NCI-H2196 treated with DMSO at 0.1 percent for 48 hours (cell line): Measurements from ENCODE around the gene EXOC5.
"Not testable (repeated sequence)": the region's sequence is repeated elsewhere in the genome, so short reads cannot be mapped to it uniquely, and the experiment has no call there.

Experiments
- DNase-seq: peaks from one replicate; lab custom pipeline; 2025; ENCODE audit not compliant: unreplicated experiment; lab: John Stamatoyannopoulos, UW

The EXOC5 gene

DNA sequence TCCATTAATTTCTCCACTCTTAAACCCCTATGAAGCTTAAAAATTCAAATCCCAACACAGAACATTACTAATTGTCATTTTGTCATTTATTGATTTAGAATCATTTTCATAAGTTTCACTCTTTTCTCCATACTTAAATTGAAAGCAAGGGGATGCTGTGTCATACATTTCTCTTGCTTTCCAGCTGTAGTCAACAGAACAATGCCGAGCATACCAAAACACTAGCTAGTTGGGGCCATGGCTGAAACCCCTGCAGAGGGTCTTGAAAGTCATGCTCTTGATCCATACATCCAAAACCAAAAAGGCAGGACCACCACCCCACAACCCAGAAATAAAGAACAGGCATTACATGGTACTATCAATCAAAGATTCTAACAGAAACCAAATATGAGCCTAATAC is 9.0 kb downstream of the EXOC5 start:
- DNase-seq = no peak

- DNase-seq = not testable (repeated sequence)
Observed at GRCh38 chr14:57258221-57258620, 10.5 kb downstream of the EXOC5 start.

DNA sequence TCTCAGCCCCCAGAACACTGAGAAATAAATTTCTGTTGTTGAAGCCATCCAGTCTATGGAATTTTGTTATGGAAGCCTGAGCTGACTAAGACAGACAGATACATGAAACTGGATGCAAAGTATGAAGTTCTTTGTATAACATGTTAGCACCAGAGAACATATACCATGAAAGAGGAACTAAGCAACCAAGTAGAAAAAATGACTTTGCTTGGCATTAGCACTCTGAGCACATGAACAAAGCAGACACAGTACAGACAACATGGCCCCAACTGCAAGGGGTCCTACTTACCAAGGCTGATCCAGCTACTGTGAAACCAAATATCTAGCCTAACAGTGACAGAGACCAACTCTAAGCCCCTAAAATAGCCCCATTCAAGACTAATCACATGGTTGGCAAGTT is 13.8 kb downstream of the EXOC5 start:
- no peak for DNase-seq

GRCh38 chr14:57246933-57247657 is 21.6 kb downstream of the EXOC5 start:
- DNase-seq = no peak

- no peak for DNase-seq
Observed at GRCh38 chr14:57245941-57246340, 22.8 kb downstream of the EXOC5 start.

DNA sequence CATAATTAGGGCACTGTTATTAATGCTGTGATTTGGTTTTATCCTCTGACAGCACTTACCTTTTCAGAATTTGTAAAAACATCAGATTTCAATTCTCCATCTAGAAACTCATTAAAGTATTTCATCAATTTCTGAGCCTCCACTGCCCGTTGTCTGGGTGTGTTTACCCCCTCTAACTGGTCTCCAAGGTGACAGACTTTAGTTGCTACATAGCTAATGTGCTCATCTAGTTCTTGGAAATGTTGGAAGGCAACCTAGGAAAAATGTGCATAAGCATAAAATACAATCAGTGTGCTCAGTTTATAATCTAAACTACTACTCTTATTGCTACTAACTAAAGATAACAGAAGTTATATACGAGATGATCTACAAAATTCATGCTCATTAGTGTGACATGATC is 24.6 kb downstream of the EXOC5 start:
- no peak for DNase-seq

DNA sequence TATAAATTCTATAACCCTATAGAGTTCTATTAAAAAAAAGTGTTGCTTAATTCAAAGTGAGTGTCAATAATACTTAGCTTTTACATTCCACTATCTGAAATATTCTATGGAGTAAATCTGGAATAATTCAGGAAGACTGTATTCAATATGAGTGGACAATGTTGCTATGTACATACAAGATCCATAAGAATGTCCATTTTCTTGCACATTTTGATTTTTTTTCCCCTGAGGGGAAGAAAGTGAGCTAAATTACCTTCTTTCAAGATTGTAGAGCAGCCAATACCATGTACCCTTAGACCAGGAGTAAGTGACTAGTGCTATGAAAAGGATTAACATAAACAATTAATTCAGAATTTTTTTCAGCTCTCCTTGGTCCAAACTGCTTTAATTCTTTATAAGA is 25.4 kb downstream of the EXOC5 start:
- DNase-seq = no peak

DNA sequence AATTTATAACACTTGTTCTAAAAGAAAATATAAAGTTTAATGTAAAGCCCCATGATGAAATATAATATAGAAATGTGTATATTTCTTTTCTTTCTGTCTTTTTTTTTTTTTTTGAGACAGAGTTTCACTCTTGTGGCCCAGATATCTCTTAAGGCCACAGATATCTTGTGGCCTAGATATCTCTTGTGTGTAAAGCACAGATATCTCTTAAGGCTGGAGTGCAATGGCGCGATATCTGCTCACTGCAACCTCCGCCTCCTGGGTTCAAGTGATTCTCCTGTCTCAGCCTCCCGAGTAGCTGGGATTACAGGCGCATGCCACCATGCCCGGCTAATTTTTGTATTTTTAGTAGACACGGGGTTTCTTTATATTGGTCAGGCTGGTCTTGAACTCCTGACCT is 28.6 kb downstream of the EXOC5 start:
- DNase-seq = not testable (repeated sequence)

DNA sequence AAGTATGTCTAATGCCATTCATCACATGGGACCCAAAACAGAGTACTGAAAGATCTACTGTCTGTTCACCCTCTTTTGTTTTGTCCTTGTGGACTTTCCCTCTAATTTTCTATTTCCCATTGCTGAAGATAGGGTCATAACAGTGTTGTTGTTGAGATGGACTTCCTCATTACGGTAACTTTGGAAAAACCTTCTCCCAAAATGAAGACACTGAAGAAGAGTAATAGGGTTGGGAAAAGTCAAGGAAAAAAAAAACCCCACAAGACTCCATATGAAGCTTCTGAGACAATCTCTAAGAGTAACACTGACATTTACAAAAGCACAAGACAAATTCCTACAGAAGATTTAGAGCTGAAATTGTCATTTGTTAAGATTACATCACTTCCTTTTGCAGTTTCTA is 36.7 kb downstream of the EXOC5 start:
- DNase-seq = no peak

DNA sequence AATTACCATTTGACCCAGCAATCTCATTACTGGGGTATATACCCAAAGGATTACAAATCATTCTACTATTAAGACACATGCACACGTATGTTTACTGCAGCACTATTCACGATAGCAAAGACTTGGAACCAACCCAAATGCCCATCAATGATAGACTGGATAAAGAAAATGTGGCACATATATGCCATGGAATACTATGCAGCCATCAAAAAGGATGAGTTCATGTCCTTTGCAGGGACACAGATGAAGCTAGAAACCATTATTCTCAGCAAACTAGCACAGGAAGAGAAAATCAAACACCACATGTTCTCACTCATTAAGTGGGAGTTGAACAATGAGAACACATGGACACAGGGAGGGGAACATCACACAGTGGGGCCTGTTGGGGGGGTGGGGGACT is 40.4 kb downstream of the EXOC5 start:
- DNase-seq = not testable (repeated sequence)

GRCh38 chr14:57227083-57227482 is 41.6 kb downstream of the EXOC5 start:
- no peak for DNase-seq

- no peak for DNase-seq
Observed at GRCh38 chr14:57221931-57222330, 46.8 kb downstream of the EXOC5 start.

GRCh38 chr14:57212919-57213318 is 55.8 kb downstream of the EXOC5 start:
- DNase-seq = no peak

DNA sequence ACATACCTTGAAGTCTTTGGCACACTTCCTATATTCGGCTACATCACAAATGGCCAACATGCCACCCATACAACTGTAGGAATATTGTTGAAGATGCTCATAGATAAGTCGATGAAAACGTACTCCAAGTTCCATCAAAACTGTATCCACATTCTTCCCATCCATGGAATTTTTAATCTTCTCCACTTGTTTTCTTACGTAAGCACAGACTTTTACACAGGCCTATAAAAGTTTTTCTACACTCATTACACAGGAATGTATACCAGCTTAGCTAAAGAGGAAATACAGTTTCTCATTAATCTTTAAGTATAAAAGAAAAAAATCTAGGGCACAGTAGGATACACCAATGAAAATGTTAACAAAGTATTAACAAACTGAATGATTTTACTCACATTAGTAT is 59.1 kb downstream of the EXOC5 start:
- no peak for DNase-seq

DNA sequence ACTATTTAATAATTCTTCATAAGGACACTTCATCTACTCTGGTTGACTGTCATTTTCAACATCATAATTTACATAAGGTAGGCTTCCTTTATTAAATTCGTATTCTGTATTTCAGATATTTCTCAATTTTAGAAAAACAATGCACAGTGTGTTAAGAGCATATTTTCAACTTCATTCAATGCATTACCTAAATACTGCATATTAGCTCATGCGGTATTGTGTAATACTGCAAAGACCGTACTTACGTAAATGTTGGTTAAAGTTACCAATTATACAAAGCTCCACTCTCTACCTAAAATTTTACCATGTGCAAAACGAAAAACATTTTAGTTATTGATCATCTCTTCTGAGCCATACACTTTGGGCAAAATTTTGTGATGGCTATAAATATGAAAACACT is 62.8 kb downstream of the EXOC5 start:
- DNase-seq = no peak

DNA sequence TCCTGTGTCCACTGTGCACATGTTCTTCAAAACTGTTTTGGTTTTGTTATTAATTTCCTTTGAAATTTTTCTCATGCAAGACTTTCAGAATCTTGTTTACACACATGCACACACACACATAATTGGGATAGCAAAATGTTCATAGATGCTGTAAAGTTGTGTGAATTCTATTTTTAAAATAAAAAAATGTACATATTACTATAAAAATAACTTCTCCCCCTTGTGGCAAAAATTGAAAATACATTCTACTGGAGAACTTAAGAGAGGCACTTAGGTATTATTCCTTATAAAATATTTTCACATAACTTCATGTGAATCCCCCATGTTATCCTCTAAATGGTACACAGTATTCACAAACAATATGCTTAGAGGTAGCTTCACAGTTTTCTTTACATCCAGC is 66.0 kb downstream of the EXOC5 start:
- DNase-seq = not testable (repeated sequence)

DNA sequence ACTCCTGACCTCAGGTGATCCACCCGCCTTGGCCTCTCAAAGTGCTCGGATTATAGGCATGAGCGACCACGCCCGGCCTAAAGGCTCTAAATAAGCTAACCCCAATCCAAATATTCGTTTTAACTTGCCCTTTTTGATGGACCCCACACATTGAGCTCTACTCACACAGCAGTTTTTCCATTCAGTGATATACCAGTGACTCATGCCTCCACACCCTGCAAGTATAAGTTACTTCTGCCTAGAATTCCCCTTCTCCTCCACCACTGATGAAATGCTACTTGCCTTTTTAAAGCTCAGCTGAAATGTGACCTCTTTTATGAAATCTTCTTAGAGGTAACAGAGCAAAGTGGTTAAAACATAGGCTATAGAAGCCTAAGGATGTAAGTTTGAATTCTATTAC is 68.8 kb downstream of the EXOC5 start:
- DNase-seq = no peak

GRCh38 chr14:57189070-57189469 is 79.6 kb downstream of the EXOC5 start:
- peak; percentile 72 for DNase-seq

DNA sequence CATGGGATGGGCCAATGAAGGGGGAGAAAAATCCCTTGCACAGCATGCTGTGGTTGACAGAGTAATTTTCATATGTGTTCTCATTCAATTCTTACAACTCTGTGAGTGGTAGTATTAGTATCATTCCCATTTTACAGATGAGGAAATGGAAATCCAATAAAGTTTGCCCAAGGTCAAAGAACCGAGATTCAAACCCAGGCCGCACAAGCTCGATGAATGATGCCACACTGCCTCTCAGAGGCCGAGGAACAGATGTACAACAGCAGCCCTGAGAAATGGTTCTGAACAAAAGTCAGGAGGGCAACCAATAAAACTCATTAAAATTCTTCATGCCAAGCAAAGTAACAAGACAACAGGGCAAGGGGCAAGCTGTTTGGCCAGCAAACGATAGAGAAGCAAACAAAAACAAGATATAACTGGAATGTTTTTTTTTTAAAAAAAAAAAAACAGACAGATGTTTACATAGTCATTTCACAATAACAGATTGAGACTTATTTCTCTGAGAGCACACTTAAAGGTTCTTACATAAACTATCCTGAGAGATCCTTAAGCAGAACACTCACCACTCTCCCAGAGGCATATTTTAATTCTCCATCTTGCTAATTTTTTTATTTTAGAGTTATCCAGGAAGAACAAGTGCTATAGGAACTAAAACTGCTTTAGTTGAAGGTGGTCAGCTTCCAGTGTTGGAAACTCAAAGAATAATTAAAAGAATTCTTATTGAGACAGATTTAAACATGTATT is 85.8 kb downstream of the EXOC5 start:
- DNase-seq = peak; percentile 23

DNA sequence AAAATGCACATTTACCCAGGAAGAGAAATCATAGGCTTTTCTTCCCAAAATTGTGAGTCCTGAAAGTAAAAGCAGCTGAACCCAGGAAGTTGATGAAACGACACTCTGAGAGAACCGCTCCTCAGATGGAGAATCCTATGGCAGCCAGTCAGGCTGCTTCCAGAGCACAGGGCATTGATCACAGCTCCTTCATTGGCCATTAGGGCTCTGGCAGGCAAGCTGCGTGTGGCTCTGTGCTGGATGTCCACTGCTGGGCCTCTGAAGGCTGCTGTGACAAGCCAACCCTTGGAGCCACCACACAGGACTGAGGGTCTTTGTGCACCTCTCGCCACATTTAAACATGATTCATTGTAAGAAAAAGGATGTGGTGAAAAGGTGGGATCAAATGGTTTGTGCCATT is 89.4 kb downstream of the EXOC5 start:
- no peak for DNase-seq

DNA sequence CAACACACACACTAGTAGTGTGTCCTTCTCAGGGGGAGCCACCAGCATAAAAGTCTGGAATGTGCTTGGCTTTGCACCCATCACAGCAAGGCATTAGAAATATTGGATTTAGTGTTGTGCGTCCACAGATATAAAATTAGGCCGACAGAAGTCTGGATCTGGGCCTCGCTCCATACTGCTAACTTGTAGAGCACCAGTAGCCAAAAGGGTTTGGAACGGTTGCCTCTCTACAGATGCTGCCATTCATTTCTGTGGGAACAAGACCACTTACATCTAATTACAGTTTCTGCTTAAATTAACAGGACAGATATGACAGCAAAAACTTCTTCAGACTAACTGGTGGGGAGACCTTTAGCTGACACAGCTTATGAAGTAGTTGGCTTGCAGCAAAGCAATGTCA is 94.2 kb downstream of the EXOC5 start:
- DNase-seq = no peak

DNA sequence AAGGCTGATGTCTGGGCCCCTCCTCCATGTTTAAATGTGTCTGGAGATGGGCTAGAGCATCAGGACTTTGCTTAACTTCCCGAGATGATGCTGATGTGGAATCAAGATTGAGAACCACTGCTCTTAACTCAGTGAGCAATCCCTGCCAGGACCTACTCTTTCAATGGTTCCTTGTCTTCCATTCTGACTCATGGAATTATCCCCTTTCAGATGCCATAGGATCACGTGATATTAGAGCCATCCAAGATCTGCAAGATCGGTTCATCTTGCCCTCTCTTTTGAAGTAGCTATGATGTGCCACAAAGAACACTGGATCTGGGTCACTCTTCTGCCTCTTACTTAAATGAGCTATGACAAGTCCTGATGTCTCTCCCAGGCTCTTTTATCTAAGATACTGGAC is 96.8 kb downstream of the EXOC5 start:
- DNase-seq = no peak

DNA sequence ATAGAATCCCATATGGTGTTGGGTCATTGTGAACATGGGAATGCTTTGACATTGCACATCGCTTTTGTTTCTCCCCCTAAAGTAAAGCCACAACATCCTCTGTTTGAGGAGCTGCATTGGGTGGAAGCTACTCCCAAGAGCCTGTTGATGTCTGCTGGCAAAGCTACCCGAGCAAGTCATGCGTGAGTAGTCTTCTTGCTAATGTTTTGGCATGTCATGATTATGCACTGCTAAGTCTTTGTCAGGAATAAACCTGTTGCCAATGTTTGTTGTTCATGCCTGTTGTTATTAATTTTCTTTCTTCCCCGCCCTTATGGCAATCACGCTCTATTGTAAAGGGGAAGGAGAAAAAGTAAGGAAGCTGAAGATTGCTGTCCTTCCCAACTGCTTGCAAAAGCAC is 97.3 kb downstream of the EXOC5 start:
- no peak for DNase-seq
